HCT116 (cell line): ENCODE data around the gene PRKAB2. TPM values are rescaled to one million over a fixed set of nuclear protein-coding genes. Genes with fewer than 3 reads are reported as not detected.

Experiments used
- ATAC-seq: fragments of 200-7000 bp; cut with Tn5 transposase; 2 replicates; pipeline ENCODE4 v1.9.1; 2020; ENCODE audit warnings: mild to moderate bottlenecking, moderate library complexity
- BruUV-seq: library from RNA; stranded (reverse); fragments of 400-500 nt; replicated peaks from 2 replicates; lab custom pipeline; 2021; lab: Mats Ljungman, UMichigan
- CTCF ChIA-PET: fragments of 300-600 bp; sonication (Branson Sonifier 250); formaldehyde crosslinking; loops from one replicate; lab custom pipeline; 2021; ENCODE audit warnings: antibody characterized with exemption; lab: Charles Lee
- POLR2A ChIA-PET: fragments of 300-600, 350-600 bp; sonication (Branson Sonifier 250); formaldehyde crosslinking; loops from one replicate; lab custom pipeline; 2021; ENCODE audit warnings: antibody characterized with exemption; lab: Charles Lee
- RAD21 ChIA-PET, 2 experiments: fragments of 300-600 bp; sonication (Branson Sonifier 250); formaldehyde crosslinking; loops; one replicate each; lab custom pipeline; 2023; ENCODE audit warnings: low total read pairs in 2 of 2; ENCODE audit not compliant: uncharacterized antibody in 2 of 2, unreplicated experiment in 2 of 2, low non-redundant PET in 1 of 2; lab: Charles Lee
- DNase-seq: peaks from one replicate; pipeline ENCODE4 v3.0.0-alpha.2; 2010; ENCODE audit warnings: low read depth, low spot score
- H2AFZ ChIP-seq: fragments of 200-600 bp; shearing (Covaris generic), sonication (generic); 2 replicates; pipeline ENCODE4 v1.6.1; 2017; ENCODE audit warnings: low read depth, mixed run types, mixed read lengths, antibody characterized with exemption, low read length; ENCODE audit not compliant: poor library complexity, severe bottlenecking
- H3K27ac ChIP-seq: 2 replicates; pipeline ENCODE4 v1.5.1; 2012; ENCODE audit warnings: low read depth, low read length
- H3K27me3 ChIP-seq: fragments of 200-600 bp; sonication (generic); 2 replicates; pipeline ENCODE4 v1.6.1; 2016; ENCODE audit warnings: mixed run types, low read length, mixed read lengths; ENCODE audit not compliant: insufficient read depth
- H3K36me3 ChIP-seq, 2 experiments: fragments of 200-500 bp in 1 of 2; fragments of 200-600 bp in 1 of 2; sonication (Bioruptor generic) in 1 of 2; sonication (generic) in 1 of 2; 2 replicates each; pipeline versions ENCODE4 v1.5.1 to v1.6.1; 2014 to 2016; ENCODE audit warnings: low read length in 2 of 2, inconsistent platforms in 1 of 2, mixed read lengths in 1 of 2, mixed run types in 1 of 2; ENCODE audit not compliant: insufficient read depth in 2 of 2, control insufficient read depth in 1 of 2
- H3K4me1 ChIP-seq, 2 experiments: fragments of 200-600 bp in 1 of 2; sonication (generic) in 1 of 2; 2 replicates each; pipeline versions ENCODE4 v1.5.1 to v1.6.1; 2012 to 2017; ENCODE audit warnings: low read length in 2 of 2, inconsistent platforms in 1 of 2, mild to moderate bottlenecking in 1 of 2, mixed read lengths in 1 of 2, mixed run types in 1 of 2, moderate library complexity in 1 of 2; ENCODE audit not compliant: insufficient read depth in 2 of 2, control insufficient read depth in 1 of 2
- H3K4me2 ChIP-seq: fragments of 200-600 bp; sonication (generic); 2 replicates; pipeline ENCODE4 v1.6.1; 2017; ENCODE audit warnings: mixed run types, low read length, mixed read lengths
- H3K4me3 ChIP-seq, 2 experiments: fragments of 200-600 bp in 1 of 2; sonication (generic) in 1 of 2; replicated peaks in 1 of 2; 2 replicates each; pipeline ENCODE4 v1.5.1; 2011 to 2016; ENCODE audit warnings: low read length in 2 of 2, control low read depth in 1 of 2, low read depth in 1 of 2, mild to moderate bottlenecking in 1 of 2, mixed read lengths in 1 of 2, mixed run types in 1 of 2
- H3K79me2 ChIP-seq: fragments of 200-600 bp; sonication (generic); 2 replicates; pipeline ENCODE4 v1.6.1; 2017; ENCODE audit warnings: mild to moderate bottlenecking, mixed run types, low read length, moderate library complexity, mixed read lengths; ENCODE audit not compliant: insufficient read depth
- H3K9ac ChIP-seq: fragments of 200-600 bp; sonication (generic); 2 replicates; pipeline ENCODE4 v1.6.1; 2016; ENCODE audit warnings: low read length, mixed read lengths
- H3K9me2 ChIP-seq: fragments of 200-600 bp; sonication (generic), shearing (Covaris generic); 2 replicates; pipeline ENCODE4 v1.6.1; 2017; ENCODE audit warnings: mixed run types, mild to moderate bottlenecking, moderate library complexity; ENCODE audit not compliant: insufficient read depth
- H3K9me3 ChIP-seq, 2 experiments: fragments of 200-500 bp in 1 of 2; fragments of 200-600 bp in 1 of 2; sonication (Bioruptor generic) in 1 of 2; sonication (generic) in 1 of 2; 2 replicates each; pipeline ENCODE4 v1.6.1; 2014 to 2017; ENCODE audit warnings: low read length in 2 of 2, mixed read lengths in 2 of 2, inconsistent platforms in 1 of 2, low read depth in 1 of 2, mild to moderate bottlenecking in 1 of 2, mixed run types in 1 of 2, moderate library complexity in 1 of 2; ENCODE audit not compliant: control insufficient read depth in 1 of 2, insufficient read depth in 1 of 2
- H4K20me1 ChIP-seq: fragments of 200-600 bp; sonication (generic), shearing (Covaris generic); 2 replicates; pipeline ENCODE4 v1.6.1; 2017; ENCODE audit warnings: mixed run types, mild to moderate bottlenecking, moderate library complexity; ENCODE audit not compliant: insufficient read depth
- CEBPB ChIP-seq: IDR thresholded peaks from 2 replicates; pipeline ENCODE4 v1.6.1; 2012; ENCODE audit warnings: low read depth
- ELF1 ChIP-seq: IDR thresholded peaks from 2 replicates; pipeline ENCODE4 v1.6.1; 2012; ENCODE audit warnings: low read depth, borderline replicate concordance
- FOSL1 ChIP-seq: IDR thresholded peaks from 2 replicates; pipeline ENCODE4 v1.6.1; 2012; ENCODE audit warnings: low read depth
- POLR2A ChIP-seq: IDR thresholded peaks from 2 replicates; pipeline ENCODE4 v1.7.0; 2011; ENCODE audit warnings: borderline replicate concordance; ENCODE audit not compliant: insufficient read depth, insufficient read length; ENCODE audit errors: extremely low read depth
- POLR2AphosphoS5 ChIP-seq: IDR thresholded peaks from 2 replicates; pipeline ENCODE4 v1.6.1; 2011; ENCODE audit warnings: mild to moderate bottlenecking, low read depth, low read length, moderate library complexity
- SP1 ChIP-seq: IDR thresholded peaks from 2 replicates; pipeline ENCODE4 v1.6.1; 2012; ENCODE audit warnings: low read depth
- SRF ChIP-seq: IDR thresholded peaks from 2 replicates; pipeline ENCODE4 v1.6.1; 2012; ENCODE audit warnings: low read depth
- YY1 ChIP-seq: IDR thresholded peaks from 2 replicates; pipeline ENCODE4 v1.6.1; 2011; ENCODE audit warnings: low read length, low read depth, moderate library complexity, mild to moderate bottlenecking; ENCODE audit not compliant: insufficient replicate concordance; ENCODE audit errors: extremely low read depth
- ZFX ChIP-seq: fragments of 450-650 bp; IDR thresholded peaks from 2 replicates; pipeline ENCODE4 v1.6.1; 2017
- ZNF274 ChIP-seq: fragments of 200-500 bp; sonication (Bioruptor generic); IDR thresholded peaks from 2 replicates; pipeline ENCODE4 v1.6.1; 2014; ENCODE audit warnings: mild to moderate bottlenecking, low read depth, low read length, inconsistent platforms
- intact Hi-C: fragments of 100-400 bp; cut with micrococcal nuclease; formaldehyde crosslinking; loops from 2 replicates; pipeline ENCODE4 v1.10.0; 2022
- total RNA-seq: library from RNA; stranded (reverse); gene quantifications from one replicate; pipeline ENCODE4 v1.2.1, GENCODE V29; 2021; ENCODE audit not compliant: unreplicated experiment
- TF ChIP-seq, protein P1 (sequence below): IDR thresholded peaks from 2 replicates; pipeline ENCODE4 v1.6.1; 2012
- TF ChIP-seq, protein P2 (sequence below): IDR thresholded peaks from 2 replicates; pipeline ENCODE4 v1.6.1; 2012; ENCODE audit warnings: low read depth
- TF ChIP-seq, protein P3 (sequence below), 3 experiments: fragments of 200-600 bp in 1 of 3; sonication (generic) in 1 of 3; IDR thresholded peaks in 2 of 3; conservative IDR thresholded peaks in 1 of 3; 2 replicates each; pipeline ENCODE4 v1.5.1; 2012 to 2017; ENCODE audit warnings: low read depth in 2 of 3, low read length in 2 of 3, antibody characterized with exemption in 1 of 3, borderline replicate concordance in 1 of 3, control low read depth in 1 of 3, mild to moderate bottlenecking in 1 of 3, mixed read lengths in 1 of 3, mixed run types in 1 of 3, moderate library complexity in 1 of 3; ENCODE audit not compliant: insufficient read depth in 1 of 3
- TF ChIP-seq, protein P4 (sequence below): IDR thresholded peaks from 2 replicates; pipeline ENCODE4 v1.6.1; 2011; ENCODE audit warnings: mild to moderate bottlenecking, low read length, moderate library complexity; ENCODE audit not compliant: insufficient replicate concordance; ENCODE audit errors: extremely low read depth

PRKAB2 gene
- total RNA-seq, 1 experiment from 2014 or later: 10.9 TPM

DNA sequence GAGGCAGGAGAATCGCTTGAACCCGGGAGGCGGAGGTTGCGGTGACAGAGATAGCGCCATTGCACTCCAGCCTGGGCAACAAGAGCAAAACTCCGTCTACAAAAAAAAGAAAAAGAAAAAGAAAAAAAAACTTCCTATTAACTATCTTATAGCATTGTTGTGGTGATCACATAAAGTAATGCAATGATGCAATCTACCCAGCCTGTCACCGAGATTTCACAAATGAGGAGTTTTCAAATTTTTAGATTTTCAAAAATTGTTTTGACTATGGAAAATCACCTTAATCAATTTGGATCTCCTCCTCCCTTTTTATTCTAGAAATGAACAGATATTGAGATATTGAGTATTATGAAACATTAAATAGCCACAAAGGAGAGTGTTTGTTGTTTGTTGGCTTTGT is 44.9 kb upstream of the PRKAB2 start:
- Histone ChIP-seq H3K36me3 (no peaks in the 10 kb centered on the region), H3K4me3 (no peak overlapping the region), H3K27ac (no peak overlapping the region), H3K9ac (no peak overlapping the region), H3K9me3 (no peaks in the 10 kb centered on the region), H2AFZ (no peak overlapping the region), H3K27me3 (no peaks in the 10 kb centered on the region), H4K20me1 (no peaks in the 10 kb centered on the region), H3K79me2 (no peaks in the 10 kb centered on the region), H3K9me2 (no peaks in the 10 kb centered on the region), H3K4me2 (no peak overlapping the region), H3K4me1 (0 out of 4 replicates have a peak, but pooled peaks cover 0 to 3% of the 10 kb centered on the region in 2 experiments)
- ATAC-seq (no peak), DNase-seq (no peak)
- no TSS peak for BruUV-seq
- intact Hi-C loops: no loop called here
- ChIA-PET CTCF (no interaction called here), POLR2A (no interaction called here), RAD21 (no interaction called here)
- TF ChIP-seq, protein P1, sequence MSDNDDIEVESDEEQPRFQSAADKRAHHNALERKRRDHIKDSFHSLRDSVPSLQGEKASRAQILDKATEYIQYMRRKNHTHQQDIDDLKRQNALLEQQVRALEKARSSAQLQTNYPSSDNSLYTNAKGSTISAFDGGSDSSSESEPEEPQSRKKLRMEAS: no peak
- TF ChIP-seq ZNF274 (no peak), POLR2AphosphoS5 (no peak), YY1 (no peak), FOSL1 (no peak), CEBPB (no peak), ZFX (no peak)

DNA sequence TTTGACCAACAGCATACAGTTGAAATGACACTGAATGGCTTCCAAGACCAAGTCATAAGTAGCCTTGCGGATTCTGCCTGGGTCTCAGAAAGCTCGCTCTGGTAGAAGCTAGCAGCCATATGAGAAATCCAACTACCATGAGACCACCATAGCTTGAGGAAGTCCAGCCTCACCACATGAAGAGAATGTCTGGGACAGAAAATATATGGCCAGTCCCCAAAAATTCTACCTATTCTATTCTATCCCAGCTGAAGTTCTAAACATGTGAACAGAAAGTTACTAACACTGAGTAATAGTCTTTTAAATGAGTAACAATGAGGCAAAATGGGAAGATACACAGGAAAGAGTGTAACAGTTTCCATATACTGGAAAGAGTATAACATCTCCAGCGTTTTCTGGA is 43.9 kb upstream of the PRKAB2 start:
- Histone ChIP-seq H3K9ac (no peak overlapping the region), H3K36me3 (no peaks in the 10 kb centered on the region), H3K27me3 (no peaks in the 10 kb centered on the region), H3K4me1 (0 out of 4 replicates have a peak, but pooled peaks cover 0 to 3% of the 10 kb centered on the region in 2 experiments), H4K20me1 (no peaks in the 10 kb centered on the region), H3K9me2 (no peaks in the 10 kb centered on the region), H3K4me3 (no peak overlapping the region), H3K9me3 (no peaks in the 10 kb centered on the region), H3K4me2 (no peak overlapping the region), H3K27ac (no peak overlapping the region), H2AFZ (no peak overlapping the region), H3K79me2 (no peaks in the 10 kb centered on the region)
- ChIA-PET POLR2A (no interaction called here), CTCF (no interaction called here), RAD21 (no interaction called here)
- no peak for ATAC-seq
- BruUV-seq: no TSS peak
- DNase-seq: no peak
- intact Hi-C loops: no loop called here
- TF ChIP-seq, protein P2, sequence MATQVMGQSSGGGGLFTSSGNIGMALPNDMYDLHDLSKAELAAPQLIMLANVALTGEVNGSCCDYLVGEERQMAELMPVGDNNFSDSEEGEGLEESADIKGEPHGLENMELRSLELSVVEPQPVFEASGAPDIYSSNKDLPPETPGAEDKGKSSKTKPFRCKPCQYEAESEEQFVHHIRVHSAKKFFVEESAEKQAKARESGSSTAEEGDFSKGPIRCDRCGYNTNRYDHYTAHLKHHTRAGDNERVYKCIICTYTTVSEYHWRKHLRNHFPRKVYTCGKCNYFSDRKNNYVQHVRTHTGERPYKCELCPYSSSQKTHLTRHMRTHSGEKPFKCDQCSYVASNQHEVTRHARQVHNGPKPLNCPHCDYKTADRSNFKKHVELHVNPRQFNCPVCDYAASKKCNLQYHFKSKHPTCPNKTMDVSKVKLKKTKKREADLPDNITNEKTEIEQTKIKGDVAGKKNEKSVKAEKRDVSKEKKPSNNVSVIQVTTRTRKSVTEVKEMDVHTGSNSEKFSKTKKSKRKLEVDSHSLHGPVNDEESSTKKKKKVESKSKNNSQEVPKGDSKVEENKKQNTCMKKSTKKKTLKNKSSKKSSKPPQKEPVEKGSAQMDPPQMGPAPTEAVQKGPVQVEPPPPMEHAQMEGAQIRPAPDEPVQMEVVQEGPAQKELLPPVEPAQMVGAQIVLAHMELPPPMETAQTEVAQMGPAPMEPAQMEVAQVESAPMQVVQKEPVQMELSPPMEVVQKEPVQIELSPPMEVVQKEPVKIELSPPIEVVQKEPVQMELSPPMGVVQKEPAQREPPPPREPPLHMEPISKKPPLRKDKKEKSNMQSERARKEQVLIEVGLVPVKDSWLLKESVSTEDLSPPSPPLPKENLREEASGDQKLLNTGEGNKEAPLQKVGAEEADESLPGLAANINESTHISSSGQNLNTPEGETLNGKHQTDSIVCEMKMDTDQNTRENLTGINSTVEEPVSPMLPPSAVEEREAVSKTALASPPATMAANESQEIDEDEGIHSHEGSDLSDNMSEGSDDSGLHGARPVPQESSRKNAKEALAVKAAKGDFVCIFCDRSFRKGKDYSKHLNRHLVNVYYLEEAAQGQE: no peak
- TF ChIP-seq SRF (no peak), POLR2A (no peak), ELF1 (no peak), FOSL1 (no peak), SP1 (no peak)
- TF ChIP-seq, protein P3, sequence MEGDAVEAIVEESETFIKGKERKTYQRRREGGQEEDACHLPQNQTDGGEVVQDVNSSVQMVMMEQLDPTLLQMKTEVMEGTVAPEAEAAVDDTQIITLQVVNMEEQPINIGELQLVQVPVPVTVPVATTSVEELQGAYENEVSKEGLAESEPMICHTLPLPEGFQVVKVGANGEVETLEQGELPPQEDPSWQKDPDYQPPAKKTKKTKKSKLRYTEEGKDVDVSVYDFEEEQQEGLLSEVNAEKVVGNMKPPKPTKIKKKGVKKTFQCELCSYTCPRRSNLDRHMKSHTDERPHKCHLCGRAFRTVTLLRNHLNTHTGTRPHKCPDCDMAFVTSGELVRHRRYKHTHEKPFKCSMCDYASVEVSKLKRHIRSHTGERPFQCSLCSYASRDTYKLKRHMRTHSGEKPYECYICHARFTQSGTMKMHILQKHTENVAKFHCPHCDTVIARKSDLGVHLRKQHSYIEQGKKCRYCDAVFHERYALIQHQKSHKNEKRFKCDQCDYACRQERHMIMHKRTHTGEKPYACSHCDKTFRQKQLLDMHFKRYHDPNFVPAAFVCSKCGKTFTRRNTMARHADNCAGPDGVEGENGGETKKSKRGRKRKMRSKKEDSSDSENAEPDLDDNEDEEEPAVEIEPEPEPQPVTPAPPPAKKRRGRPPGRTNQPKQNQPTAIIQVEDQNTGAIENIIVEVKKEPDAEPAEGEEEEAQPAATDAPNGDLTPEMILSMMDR (IDR thresholded peaks at IDR 0.05 in 2 of 3, conservative IDR thresholded peaks at IDR 0.05 in 1 of 3; ENCODE audit: borderline replicate concordance in 1 of 3, insufficient read depth in 1 of 3, low read depth in 2 of 3, low read length in 2 of 3): no peak
- TF ChIP-seq, protein P4, sequence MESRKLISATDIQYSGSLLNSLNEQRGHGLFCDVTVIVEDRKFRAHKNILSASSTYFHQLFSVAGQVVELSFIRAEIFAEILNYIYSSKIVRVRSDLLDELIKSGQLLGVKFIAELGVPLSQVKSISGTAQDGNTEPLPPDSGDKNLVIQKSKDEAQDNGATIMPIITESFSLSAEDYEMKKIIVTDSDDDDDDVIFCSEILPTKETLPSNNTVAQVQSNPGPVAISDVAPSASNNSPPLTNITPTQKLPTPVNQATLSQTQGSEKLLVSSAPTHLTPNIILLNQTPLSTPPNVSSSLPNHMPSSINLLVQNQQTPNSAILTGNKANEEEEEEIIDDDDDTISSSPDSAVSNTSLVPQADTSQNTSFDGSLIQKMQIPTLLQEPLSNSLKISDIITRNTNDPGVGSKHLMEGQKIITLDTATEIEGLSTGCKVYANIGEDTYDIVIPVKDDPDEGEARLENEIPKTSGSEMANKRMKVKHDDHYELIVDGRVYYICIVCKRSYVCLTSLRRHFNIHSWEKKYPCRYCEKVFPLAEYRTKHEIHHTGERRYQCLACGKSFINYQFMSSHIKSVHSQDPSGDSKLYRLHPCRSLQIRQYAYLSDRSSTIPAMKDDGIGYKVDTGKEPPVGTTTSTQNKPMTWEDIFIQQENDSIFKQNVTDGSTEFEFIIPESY: no peak
